PFSK-1 (cell line): ENCODE results near the gene MYO5B.

ENCODE experiments used
- FOXP2 ChIP-seq: optimal IDR thresholded peaks from 2 replicates; pipeline ENCODE3; 2011; ENCODE audit warnings: borderline replicate concordance, control low read depth, inconsistent platforms; ENCODE audit not compliant: insufficient read depth; ENCODE audit errors: extremely low read length, extremely low read depth
- POLR2AphosphoS5 ChIP-seq: IDR thresholded peaks from 2 replicates; pipeline ENCODE4 v1.6.1; 2012; ENCODE audit warnings: low read depth, mild to moderate bottlenecking, control low read depth, low read length, moderate library complexity
- REST ChIP-seq, 2 experiments: IDR thresholded peaks; 2 replicates each; pipeline versions ENCODE4 v1.6.1 to v1.8.0; 2011 to 2012; ENCODE audit warnings: low read depth in 2 of 2, low read length in 2 of 2, control low read depth in 1 of 2, inconsistent platforms in 1 of 2, mild to moderate bottlenecking in 1 of 2, moderate library complexity in 1 of 2; ENCODE audit not compliant: insufficient read depth in 1 of 2
- SIN3A ChIP-seq: IDR thresholded peaks from 2 replicates; pipeline ENCODE4 v1.6.1; 2012; ENCODE audit warnings: mild to moderate bottlenecking, low read length, moderate library complexity, borderline replicate concordance; ENCODE audit not compliant: insufficient read depth
- TAF1 ChIP-seq: IDR thresholded peaks from 2 replicates; pipeline ENCODE4 v1.6.1; 2012; ENCODE audit warnings: low read length, control low read depth, borderline replicate concordance; ENCODE audit not compliant: insufficient read depth

The MYO5B gene

GRCh38 chr18:49894517-49895226 lies 300.3 kb downstream of the MYO5B start:
- no peak for TF ChIP-seq FOXP2
- no peak for TF ChIP-seq SIN3A
- TF ChIP-seq REST (IDR thresholded peaks at IDR 0.05; ENCODE audit: insufficient read depth in 1 of 2, low read depth in 2 of 2, low read length in 2 of 2), result no peak
- no peak for TF ChIP-seq TAF1
- TF ChIP-seq POLR2AphosphoS5, result no peak

- TF ChIP-seq REST (IDR thresholded peaks at IDR 0.05; ENCODE audit: insufficient read depth in 1 of 2, low read depth in 2 of 2, low read length in 2 of 2), result no peak
- no peak for TF ChIP-seq FOXP2
- no peak for TF ChIP-seq TAF1
- no peak for TF ChIP-seq POLR2AphosphoS5
- TF ChIP-seq SIN3A, result no peak
Observed at GRCh38 chr18:49893036-49893435, 301.9 kb downstream of the MYO5B start.

- TF ChIP-seq REST (IDR thresholded peaks at IDR 0.05; ENCODE audit: insufficient read depth in 1 of 2, low read depth in 2 of 2, low read length in 2 of 2) (no peak), TAF1 (no peak), FOXP2 (no peak), SIN3A (no peak), POLR2AphosphoS5 (no peak)
Observed at GRCh38 chr18:49892148-49892924, 302.6 kb downstream of the MYO5B start.

- TF ChIP-seq REST (IDR thresholded peaks at IDR 0.05; ENCODE audit: insufficient read depth in 1 of 2, low read depth in 2 of 2, low read length in 2 of 2), result no peak
- TF ChIP-seq SIN3A, result no peak
- TF ChIP-seq POLR2AphosphoS5, result no peak
- no peak for TF ChIP-seq FOXP2
- no peak for TF ChIP-seq TAF1
Observed at GRCh38 chr18:49890041-49890440, 304.9 kb downstream of the MYO5B start.
